GM06990 (cell line): ENCODE measurements around the gene IL3.

Experiments used
- DNase-seq: peaks from one replicate; pipeline ENCODE4 v3.0.0-alpha.2; 2011; ENCODE audit not compliant: insufficient read length; ENCODE audit errors: extremely low read depth
- H3K27me3 ChIP-seq: replicated peaks from 2 replicates; pipeline ENCODE4 v1.6.0; 2011; ENCODE audit warnings: low read length; ENCODE audit not compliant: control insufficient read depth, insufficient read depth
- H3K36me3 ChIP-seq: 2 replicates; pipeline ENCODE4 v1.5.1; 2011; ENCODE audit warnings: low read length; ENCODE audit not compliant: control insufficient read depth, insufficient read depth
- H3K4me3 ChIP-seq: replicated peaks from 2 replicates; pipeline ENCODE4 v1.5.1; 2011; ENCODE audit warnings: low read depth, mild to moderate bottlenecking, control low read depth, low read length
- CTCF ChIP-seq: IDR thresholded peaks from 2 replicates; pipeline ENCODE4 v1.5.1; 2011; ENCODE audit warnings: low read length, control low read depth, mild to moderate bottlenecking, inconsistent platforms; ENCODE audit not compliant: insufficient read depth, poor library complexity, severe bottlenecking

Gene IL3

GRCh38 chr5:132082329-132083023 is 22.0 kb downstream of the IL3 start:
- Histone ChIP-seq H3K36me3 (no peaks in the 10 kb centered on the region), H3K4me3 (no peak overlapping the region), H3K27me3 (peaks cover 2% of the 10 kb centered on the region; the same call in 1 of the 2 replicates)
- no peak for TF ChIP-seq CTCF
- DNase-seq, result no peak

GRCh38 chr5:132083071-132083678 is 22.7 kb downstream of the IL3 start:
- no peak for TF ChIP-seq CTCF
- no peak for DNase-seq
- Histone ChIP-seq H3K4me3 (no peak overlapping the region), H3K27me3 (peaks cover 2% of the 10 kb centered on the region; the same call in 1 of the 2 replicates), H3K36me3 (no peaks in the 10 kb centered on the region)

- no peak for DNase-seq
- peaks cover 3% of the 10 kb centered on the region for H3K27me3 ChIP-seq
- H3K4me3 ChIP-seq, result no peak overlapping the region
- no peak for TF ChIP-seq CTCF
- H3K36me3 ChIP-seq, result no peaks in the 10 kb centered on the region
Measured at GRCh38 chr5:132085686-132086085, 25.2 kb downstream of the IL3 start.

GRCh38 chr5:132086277-132086794 is 25.9 kb downstream of the IL3 start:
- Histone ChIP-seq H3K36me3 (no peaks in the 10 kb centered on the region), H3K4me3 (no peak overlapping the region), H3K27me3 (peaks cover 3% of the 10 kb centered on the region)
- no peak for TF ChIP-seq CTCF
- no peak for DNase-seq

- Histone ChIP-seq H3K36me3 (no peaks in the 10 kb centered on the region), H3K4me3 (no peak overlapping the region), H3K27me3 (peaks cover 3% of the 10 kb centered on the region)
- no peak for DNase-seq
- TF ChIP-seq CTCF, result no peak
Measured at GRCh38 chr5:132087176-132087575, 26.7 kb downstream of the IL3 start.
